Measurements from ENCODE around the gene TNFAIP8L1.

GRCh38 chr19:4682417-4683200 is 43.3 kb downstream of the TNFAIP8L1 start:
- TF ChIP-seq, protein P1, sequence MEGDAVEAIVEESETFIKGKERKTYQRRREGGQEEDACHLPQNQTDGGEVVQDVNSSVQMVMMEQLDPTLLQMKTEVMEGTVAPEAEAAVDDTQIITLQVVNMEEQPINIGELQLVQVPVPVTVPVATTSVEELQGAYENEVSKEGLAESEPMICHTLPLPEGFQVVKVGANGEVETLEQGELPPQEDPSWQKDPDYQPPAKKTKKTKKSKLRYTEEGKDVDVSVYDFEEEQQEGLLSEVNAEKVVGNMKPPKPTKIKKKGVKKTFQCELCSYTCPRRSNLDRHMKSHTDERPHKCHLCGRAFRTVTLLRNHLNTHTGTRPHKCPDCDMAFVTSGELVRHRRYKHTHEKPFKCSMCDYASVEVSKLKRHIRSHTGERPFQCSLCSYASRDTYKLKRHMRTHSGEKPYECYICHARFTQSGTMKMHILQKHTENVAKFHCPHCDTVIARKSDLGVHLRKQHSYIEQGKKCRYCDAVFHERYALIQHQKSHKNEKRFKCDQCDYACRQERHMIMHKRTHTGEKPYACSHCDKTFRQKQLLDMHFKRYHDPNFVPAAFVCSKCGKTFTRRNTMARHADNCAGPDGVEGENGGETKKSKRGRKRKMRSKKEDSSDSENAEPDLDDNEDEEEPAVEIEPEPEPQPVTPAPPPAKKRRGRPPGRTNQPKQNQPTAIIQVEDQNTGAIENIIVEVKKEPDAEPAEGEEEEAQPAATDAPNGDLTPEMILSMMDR (IDR thresholded peaks at IDR 0.05): no peak
- no peak for TF ChIP-seq POLR2A (IDR thresholded peaks at IDR 0.05)
- TF ChIP-seq POLR2AphosphoS5 (IDR thresholded peaks at IDR 0.05): no peak
